ENCODE results near the gene SLC9A9.

GRCh38 chr3:143344516-143345165, 503.6 kb downstream of the SLC9A9 start:
- TF ChIP-seq CTCF (optimal IDR thresholded peaks at IDR 0.05 in 1 of 3, IDR thresholded peaks at IDR 0.05 in 1 of 3, conservative IDR thresholded peaks at IDR 0.05 in 1 of 3; ENCODE audit: extremely low read depth in 1 of 3, insufficient read depth in 2 of 3, low read length in 3 of 3) = no peak
- no peak for TF ChIP-seq EZH2 (IDR thresholded peaks at IDR 0.05; ENCODE audit: low read length)

All from keratinocyte (primary cell).